Stimulated activated CD4-positive, alpha-beta T cell treated with anti-CD3 and anti-CD28 coated beads, Interleukin-12 subunit alpha, Interleukin-12 subunit beta, amount 100 ng/mL, for 48 hours (primary cell): ENCODE data around the gene NSG2.
A peak's percentile ranks its signal among the peaks of the same experiment; 100 is the strongest.
"Not testable (repeated sequence)": the region's sequence is repeated elsewhere in the genome, so short reads cannot be mapped to it uniquely, and the experiment has no call there.

Experiments
- DNase-seq, 3 donors: peaks; one replicate each; pipeline ENCODE4 v3.0.0-alpha.2; 2020; ENCODE audit warnings: low read depth in 2 of 3, low spot score in 1 of 3

Gene NSG2

DNA sequence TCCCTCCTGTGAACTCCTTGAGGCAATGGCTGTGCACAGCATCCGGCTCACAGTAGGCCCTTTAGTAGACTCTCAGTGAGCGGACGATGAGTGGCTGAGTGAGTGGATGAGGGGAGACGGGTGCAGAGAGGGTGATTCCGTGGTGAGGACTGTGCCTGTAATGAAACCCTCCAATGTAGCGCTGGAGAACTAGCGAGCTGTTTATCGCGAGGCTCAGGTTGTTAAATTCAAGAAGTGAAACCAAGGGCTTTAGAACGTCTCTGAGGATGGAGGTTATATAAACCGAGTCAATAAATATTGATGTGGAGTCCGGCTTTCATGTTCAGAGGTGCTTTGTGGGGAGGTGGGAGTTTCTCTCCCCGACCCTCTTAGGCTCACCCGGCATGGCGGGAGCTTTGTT is 53.2 kb downstream of the NSG2 start:
- no peak for DNase-seq

DNA sequence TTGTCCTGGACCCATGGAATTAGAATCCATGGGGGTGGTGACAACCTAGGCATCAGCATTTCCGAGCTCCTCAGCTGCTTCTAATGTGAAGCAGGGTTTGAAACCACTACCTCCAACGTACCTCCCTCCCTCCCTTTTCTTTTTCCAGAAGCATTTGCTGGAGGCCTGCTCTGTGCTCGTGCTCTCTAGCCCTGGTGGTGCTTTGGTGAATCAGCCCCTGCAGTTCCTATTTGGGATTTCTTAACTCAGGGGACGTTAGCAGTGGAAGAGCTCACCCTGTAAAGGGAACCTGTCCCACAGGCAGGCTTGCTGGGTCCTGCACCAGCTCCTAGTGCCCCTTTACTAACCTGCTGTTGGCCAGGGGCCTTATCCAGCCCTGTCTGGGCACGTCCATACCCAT is 55.0 kb downstream of the NSG2 start:
- DNase-seq = no peak

DNA sequence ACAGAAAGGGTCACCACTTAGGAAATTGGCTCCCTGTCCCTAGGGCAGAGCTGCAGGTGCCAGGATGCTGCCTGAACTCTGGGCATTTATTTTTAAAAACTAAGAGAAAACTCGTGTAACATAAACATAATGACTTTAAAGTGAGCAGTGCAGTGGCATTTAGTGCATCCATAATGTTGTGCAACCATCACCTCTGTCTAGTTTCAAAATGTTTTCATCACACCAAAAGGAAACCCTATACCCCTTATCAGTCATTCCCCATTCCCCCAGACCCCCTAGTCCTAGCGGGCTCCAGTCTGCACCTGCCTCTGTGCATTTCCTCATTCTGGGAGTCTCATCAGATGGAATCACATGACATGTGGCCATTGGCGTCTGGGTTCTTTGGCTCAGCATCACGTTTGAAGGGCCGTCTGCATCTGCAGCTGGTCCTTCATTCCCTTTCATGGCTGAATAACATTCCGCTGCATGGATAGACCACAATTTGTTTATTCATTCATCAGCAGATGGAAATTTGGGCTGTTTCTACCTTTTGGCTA is 55.8 kb downstream of the NSG2 start:
- DNase-seq = no peak

DNA sequence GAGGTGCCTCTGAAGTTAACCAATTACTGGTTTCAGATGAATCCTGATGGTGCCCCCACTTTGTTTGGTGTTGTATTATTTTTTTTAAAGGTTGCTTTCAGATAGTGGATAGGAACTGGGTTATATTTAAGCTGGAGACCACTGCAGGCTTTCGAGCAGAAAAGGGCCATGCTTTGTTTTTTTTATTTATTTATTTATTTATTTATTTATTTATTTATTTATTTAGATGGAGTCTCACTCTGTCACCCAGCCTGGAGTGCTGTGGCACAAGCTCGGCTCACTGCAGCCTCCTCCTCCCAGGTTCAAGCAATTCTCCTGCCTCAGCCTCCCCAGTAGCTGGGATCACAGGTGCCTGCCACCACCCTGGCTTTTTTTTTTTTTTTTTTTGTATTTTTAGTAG is 57.1 kb downstream of the NSG2 start:
- not testable (repeated sequence) for DNase-seq

DNA sequence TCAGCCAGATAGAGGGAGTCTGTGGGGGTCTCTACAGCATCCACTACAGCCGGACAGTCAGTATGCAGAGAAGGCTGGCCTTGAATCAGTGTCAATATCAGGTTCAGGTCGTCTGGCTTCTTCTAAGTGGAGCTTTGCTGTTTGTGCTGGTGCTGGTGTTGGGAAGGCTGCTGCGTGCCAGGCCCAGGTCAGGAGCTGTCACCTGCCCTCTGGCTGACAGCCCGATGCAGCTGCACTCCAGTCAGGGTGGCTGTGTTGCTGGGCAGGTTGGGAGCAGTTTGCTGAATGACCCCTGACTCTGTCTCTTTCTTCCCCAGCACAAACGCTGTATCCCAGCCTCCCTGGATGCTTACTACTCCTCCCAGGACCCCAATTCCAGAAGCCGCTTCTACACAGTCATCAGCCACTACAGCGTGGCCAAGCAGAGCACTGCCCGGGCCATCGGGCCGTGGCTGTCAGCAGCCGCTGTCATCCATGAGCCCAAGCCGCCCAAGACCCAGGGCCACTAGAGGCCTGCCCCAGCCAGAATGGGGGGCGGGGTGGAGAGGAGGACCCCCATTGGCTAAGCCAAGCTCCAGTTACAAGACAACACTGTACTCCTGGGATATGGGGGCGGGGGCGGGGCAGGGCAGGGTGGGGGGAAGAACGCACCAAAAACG is 61.6 kb downstream of the NSG2 start:
- no peak for DNase-seq

DNA sequence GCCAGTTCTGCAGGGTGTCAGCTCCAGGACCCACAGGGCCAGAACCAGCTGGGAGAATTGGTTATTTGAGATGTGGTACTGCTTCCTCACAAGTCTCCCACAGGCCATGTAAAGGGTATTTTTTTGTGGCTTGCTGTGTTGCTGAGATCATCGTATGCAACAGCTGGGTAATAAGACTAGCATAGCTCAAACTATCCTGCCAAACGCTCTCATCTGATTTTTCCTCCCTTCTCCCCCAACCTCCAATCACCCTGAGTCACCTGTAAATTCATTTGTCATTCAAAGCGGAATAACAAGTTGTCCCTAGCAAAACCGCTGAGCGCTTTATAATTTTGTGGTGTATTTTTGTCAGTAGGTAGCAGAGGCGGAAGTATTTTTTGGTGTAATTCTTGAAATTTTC is 63.2 kb downstream of the NSG2 start:
- DNase-seq = no peak

DNA sequence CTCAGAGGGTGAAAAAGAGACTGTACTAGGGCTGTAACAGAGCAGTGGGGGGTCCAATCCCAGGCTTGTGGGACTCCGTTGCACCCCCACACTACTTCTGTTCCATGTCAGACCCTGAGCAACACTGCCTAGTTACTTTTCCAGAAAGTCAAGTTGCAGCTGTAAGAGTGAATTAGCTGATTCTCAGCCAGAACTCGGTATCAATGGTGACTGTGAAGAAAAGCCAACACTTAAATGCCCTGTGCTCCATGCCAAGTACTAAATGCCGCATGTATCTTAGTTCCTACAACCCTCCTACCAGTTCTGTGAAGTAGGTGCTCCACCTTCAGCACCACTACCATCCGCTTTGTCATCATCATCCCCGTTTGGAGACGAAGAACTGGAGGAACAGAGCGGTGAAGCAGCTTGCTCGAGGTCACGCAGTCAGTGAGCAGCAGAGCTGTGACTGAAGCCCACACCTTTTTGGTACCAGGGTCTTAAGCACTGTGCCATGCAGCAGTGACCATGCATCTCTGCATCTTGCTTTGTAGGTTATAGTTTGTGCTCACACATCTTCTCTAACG is 64.3 kb downstream of the NSG2 start:
- no peak for DNase-seq

DNA sequence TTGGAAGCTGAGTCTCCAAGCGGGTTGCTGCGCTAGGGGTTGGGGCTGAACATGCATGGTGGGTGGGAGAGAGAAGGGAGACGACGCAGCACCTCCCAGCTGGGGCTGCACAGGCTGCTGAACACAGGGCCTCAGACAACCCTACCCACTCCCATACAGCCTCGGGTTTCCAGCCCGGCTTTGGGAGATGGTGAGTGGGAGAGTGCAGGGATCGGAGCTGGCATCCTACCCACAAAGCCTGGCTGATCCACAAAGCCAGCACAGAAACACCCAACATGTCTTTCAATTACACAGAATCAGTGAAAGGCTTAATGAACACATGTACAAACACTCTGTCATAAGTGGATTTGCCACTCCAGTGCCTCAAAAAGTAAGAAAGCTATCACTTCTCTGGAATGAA is 64.8 kb downstream of the NSG2 start:
- DNase-seq = no peak

DNA sequence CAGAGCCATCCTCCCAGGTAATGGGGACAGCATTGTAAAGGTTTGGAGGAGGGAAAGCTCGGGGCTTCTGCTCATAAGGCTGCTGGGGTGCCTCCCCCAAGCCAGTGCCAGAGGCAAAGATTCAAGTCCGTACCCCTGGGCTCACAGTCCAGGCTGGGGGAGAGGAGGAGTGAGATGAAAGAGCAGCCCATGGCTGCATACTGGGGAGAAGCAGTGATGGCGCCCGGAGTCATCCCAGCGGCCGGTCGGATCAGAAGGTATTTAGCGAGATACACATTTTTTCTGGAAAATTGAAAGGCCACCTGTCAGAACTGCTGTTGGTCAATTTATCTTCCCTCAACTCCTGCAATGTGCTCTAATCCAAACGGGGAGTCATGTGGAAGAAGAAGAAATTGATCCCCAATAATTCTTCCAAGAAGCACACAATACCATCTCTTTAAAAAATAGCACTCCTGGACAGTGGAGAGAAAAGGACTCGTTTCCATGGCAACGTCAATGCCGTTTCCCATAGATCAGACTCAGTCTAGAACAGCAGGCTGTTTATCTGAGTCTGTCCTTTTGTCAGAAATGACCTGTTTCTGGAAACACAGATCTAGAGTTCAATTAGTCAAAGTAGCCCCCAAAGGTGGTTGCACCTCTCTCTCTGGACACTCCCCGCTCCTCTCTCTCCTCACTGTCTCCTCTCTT is 65.9 kb downstream of the NSG2 start:
- no peak for DNase-seq

DNA sequence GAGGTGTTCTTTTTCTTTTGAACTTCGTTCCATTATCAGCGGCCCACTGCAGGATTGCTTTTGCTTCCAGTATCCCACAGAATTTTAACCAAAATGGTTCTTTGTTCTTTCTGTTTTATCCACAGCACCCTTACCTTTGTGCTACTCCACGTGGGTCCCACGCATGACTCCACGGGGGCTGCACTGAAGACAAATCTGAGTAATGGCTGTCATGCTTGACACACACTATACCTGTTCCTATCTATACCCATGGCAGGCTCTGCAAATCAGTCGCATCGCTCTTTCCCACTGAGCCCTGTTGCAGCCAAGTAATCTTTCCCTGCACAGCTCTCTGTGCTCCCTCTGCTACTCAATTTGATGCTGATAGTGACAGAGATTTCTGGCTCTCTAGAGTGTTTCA is 69.7 kb downstream of the NSG2 start:
- no peak for DNase-seq

DNA sequence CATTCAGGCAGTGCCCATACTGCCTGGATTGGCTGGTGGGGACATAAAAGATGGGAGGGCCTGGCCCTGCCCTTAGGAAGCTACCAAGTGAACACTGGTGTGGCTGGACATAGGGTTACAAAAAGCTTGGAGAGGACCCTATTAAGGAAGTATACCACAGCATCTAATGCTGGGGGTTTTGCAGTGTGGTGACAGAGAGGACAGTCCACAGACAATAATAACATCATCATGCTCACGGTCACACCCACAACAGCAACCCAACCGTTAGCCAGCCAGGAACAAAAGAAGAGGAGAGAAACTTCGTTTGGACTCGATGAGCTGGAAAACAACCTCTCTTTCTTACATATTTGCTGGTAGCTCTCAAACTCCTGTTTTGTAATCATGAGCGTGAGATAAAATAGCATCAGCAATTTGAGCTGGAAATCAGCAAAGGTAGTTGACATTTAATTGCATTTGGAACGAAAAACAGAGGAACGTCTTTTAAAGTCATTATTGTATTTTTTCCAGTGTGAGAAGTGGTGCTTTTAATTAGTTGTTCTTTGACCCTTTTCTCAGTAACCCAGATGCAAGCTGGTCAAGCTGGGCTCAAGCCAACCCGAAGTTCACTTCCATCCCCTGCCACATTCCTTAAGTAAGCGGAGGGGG is 73.4 kb downstream of the NSG2 start:
- DNase-seq = no peak

DNA sequence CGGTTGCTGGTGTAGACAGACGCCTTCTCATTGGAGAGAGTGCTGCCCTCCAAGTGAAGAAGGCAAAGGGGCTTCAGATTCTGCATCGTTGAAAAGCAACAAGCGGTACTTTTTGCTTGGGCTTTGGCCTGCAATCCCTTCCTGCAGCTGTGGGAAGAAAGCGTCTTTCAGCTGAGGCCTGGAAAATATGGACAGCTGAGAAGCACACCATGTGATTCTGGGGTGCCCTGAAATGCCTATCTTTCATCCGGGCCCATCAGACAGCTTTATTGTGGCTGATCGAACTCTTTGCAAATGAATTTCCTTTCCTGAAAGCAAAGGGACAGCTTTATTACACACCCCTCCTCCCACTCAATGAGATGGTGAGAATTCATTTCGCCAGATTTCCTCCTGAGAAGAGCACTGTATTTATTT is 74.0 kb downstream of the NSG2 start:
- DNase-seq = no peak

DNA sequence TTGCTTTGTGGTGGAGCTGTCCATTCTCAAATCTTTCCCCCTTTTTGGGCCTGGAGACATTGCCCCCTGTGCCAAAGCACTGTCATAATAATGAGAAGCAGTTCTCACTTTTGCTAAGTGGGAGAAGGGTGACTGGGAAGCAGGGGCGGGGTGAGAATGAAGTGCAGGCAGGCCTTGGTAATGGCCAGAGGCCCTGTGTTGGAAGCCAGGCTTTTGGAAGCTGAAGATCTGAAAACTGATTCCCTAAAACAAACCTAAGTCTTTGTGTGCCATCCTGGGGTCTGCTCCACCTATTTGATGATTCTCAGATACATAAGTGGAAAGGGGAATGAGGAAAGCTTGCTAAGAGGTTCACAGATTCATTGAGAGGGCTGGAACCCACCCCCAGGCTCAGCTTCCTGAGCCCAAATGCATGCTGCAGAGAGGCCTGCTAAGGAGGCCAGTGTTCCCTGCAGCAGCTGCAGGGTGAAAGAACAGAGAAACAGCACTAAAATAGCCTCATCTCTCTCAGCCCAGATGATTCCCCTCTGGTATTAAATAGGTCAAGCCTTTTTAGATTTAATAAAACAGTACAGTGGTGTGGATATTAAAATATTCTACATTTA is 75.0 kb downstream of the NSG2 start:
- DNase-seq = no peak

DNA sequence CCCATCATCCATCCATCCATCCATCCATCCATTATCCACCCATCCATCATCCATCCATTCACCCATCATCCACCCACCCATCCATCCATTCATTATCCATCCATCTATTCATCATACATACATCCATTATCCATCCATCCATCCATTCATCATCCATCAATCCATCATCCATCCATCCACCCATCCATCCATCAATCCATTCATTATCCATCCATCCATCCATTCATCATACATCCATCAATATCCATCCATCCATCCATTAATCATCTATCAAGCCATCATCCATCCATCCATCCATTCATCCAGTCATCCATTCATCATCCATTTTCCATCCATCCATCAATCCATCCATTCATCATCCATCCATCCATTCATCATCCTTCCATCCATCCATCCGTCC is 89.0 kb downstream of the NSG2 start:
- no peak for DNase-seq

DNA sequence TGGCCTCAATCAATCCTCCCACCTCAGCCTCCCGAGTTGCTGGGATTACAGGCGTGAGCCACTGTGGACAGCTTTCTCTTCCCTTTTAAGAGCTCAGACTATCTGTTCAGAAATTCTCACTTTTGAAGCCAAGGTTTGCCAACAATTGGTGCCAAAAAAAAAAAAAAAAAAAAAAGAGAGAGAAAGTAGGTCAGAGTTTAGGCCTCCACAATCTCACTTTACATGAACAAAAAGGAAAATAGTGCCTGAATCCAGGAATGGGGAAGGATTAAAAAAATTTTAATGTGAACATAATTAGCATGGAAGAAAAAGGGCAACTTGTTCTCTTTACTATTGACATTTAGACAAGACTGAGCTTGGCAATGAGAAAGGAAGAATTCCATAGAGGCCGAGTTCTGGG is 94.1 kb downstream of the NSG2 start:
- no peak for DNase-seq

DNA sequence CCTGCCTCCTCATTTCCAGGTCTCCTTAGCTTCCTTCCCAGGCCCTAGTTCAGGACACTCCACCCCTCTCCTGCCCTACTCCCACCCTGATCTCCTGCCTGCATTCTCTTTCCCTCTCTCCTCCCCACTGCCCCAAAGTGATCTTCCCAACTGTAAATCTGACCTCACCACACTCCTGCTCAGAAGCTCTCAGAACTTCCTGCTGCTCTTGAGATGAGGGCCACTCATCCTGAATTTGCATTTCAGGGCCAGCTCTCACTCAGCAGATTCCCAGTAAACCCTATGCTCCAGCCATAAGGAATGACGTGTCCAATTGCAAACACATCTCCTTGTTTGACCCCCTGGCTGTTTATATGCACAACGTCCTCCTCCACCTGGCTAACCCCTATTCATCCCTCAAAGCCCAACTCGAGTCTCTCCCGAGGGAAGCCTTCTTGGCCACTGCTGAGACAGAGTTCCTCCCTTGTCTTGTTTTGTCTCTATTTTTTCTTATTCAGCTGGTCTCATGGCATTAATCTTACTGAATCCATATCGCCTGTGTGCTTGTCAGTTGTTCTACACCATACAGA is 95.0 kb downstream of the NSG2 start:
- no peak for DNase-seq

DNA sequence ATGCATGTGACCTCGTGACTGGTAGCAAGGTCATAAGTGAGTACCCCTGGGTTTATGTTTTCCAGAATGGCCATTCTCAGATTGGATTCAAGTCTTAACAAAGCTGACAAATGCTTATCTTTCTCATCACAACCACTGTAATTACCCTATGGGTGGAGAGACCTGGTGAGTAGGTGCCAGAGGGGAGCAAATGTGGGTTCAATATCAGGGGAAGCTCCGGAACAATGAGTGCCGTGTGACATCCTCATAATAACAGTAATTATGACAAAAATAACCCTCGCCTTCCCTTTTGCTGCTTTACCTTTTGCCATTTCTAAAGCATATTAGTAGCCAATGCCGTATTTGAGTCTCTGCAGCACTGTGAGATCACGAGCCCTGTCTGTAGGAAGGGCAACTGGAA is 95.9 kb downstream of the NSG2 start:
- DNase-seq = no peak

DNA sequence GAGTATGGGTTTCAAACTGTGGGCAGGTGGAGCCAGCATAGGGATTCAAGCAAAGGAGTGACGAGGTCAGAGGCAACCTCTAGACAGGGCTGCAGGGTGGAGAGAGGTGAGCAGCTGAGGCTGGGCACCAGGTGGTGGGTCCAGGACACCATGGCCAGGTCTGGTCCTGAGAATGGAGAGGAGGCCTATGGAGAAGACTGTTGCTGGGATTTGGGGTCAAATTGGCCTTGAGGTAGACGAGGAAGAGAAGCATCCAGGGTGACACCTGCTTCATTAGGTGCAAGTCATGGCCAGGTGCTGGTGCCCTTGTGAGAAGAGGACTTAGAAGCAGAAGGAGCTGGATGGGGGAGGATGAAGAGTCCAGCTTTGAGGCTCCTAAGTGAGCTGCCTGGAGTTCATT is 99.6 kb downstream of the NSG2 start:
- DNase-seq = no peak

DNA sequence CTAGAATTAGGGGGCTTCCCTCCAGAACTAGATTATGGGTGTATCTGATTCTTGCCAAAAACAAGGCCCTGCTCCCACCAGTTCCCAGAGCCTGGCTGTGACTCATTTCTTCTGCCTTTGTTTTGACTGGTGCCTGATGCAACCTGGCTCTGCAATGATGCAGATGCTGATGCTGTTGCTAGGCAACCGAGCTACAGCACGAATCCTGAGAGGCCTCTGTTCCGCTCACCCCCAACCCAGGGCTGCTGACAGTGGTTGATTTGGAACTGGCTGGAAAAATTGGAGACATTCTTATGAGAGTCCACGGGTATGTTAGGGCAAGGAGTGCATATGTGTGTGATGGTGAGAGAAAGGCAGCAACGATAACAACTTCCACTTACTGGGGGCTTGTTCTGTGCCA is 100.3 kb downstream of the NSG2 start:
- peak; percentile 3 to 16 (median 4) for DNase-seq

DNA sequence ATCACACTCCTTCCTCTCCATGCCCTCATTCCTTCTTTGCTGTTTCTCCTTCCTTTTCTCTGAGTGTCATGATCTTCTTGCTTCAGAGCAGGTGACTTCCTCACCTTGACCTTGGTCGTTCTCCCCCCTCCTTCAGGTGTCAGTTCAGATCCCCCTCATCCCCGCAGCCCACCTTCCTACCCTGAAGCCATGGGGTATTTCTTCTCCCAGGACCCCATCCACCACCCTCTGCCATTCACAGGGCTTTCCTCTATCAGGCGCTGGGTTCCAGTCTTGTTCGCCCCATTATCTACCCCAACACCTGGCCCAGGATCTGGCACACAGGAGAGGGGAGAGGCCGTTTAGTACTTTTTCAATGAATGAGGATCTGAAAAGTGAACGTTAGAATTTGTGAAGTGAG is 101.0 kb downstream of the NSG2 start:
- no peak for DNase-seq

DNA sequence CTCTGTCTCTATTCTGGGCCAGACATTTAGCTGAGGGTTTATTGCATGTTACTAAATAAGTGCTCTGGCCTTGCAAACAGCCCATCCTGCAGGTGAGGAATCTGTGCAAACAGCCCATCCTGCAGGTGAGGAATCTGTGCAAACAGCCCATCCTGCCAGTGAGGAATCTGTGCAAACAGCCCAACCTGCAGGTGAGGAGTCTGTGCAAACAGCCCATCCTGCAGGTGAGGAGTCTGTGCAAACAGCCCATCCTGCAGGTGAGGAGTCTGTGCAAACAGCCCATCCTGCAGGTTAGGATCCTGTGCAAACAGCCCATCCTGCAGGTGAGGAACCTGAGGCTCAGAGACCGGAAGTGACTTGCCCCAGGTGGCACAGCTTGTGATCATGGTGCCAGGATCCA is 101.5 kb downstream of the NSG2 start:
- DNase-seq = not testable (repeated sequence)
